H1 (cell line): ENCODE measurements around the gene EPHA1. TPM values are rescaled to one million over a fixed set of nuclear protein-coding genes. Genes with fewer than 3 reads are reported as not detected.

Source experiments
- BACH1 ChIP-seq: IDR thresholded peaks from 2 replicates; pipeline ENCODE4 v1.6.1; 2012; ENCODE audit warnings: low read length, improper control_type of control experiment
- CBX8 ChIP-seq: fragments of 300-800, 300-1000 bp; sonication (generic); IDR thresholded peaks from 2 replicates; pipeline ENCODE4 v1.7.1; 2016; ENCODE audit warnings: low read depth, low read length, borderline replicate concordance
- GABPA ChIP-seq: IDR thresholded peaks from 2 replicates; pipeline ENCODE4 v1.6.1; 2011; ENCODE audit warnings: mild to moderate bottlenecking, low read length, moderate library complexity, borderline replicate concordance; ENCODE audit not compliant: insufficient read depth
- JUN ChIP-seq: IDR thresholded peaks from 2 replicates; pipeline ENCODE4 v1.6.1; 2011; ENCODE audit warnings: low read depth, mild to moderate bottlenecking, improper control_type of control experiment, low read length
- POLR2A ChIP-seq, 2 experiments: IDR thresholded peaks; 1 replicate in 1 of 2; 2 replicates in 1 of 2; pipeline ENCODE4 v1.6.1; 2011; ENCODE audit warnings: low read depth in 2 of 2, low read length in 2 of 2, mild to moderate bottlenecking in 2 of 2; ENCODE audit errors: control extremely low read depth in 1 of 2
- RBBP5 ChIP-seq: IDR thresholded peaks from 2 replicates; pipeline ENCODE4 v1.7.1; 2012; ENCODE audit warnings: low read depth, mild to moderate bottlenecking, inconsistent platforms, low read length, moderate library complexity, borderline replicate concordance
- RFX5 ChIP-seq: IDR thresholded peaks from 2 replicates; pipeline ENCODE4 v1.6.1; 2011; ENCODE audit warnings: low read depth, low read length, improper control_type of control experiment, borderline replicate concordance
- SIX5 ChIP-seq: IDR thresholded peaks from 2 replicates; pipeline ENCODE4 v1.6.1; 2011; ENCODE audit warnings: mild to moderate bottlenecking, low read depth, low read length
- SP4 ChIP-seq: IDR thresholded peaks from 2 replicates; pipeline ENCODE4 v1.6.1; 2012; ENCODE audit warnings: low read length, inconsistent platforms
- TAF1 ChIP-seq: IDR thresholded peaks from 2 replicates; pipeline ENCODE4 v1.6.1; 2011; ENCODE audit warnings: mild to moderate bottlenecking, low read depth, low read length
- polyA plus RNA-seq, 7 experiments: library from polyadenylated mRNA; depleted of rRNA in 3 of 7; stranded (reverse) in 5 of 7; unstranded in 2 of 7; fragments of >200 nt in 5 of 7; fragments of 200-250 nt in 2 of 7; gene quantifications; 1 replicate in 5 of 7; 2 replicates in 1 of 7; 4 replicates in 1 of 7; pipeline versions ENCODE4 v1.2.1 to v1.2.3, GENCODE V29; 2011 to 2013; ENCODE audit warnings: missing spikeins in 2 of 7, mixed read lengths in 2 of 7
- total RNA-seq: library from RNA; stranded (reverse); fragmentation: NEBNext Ultra II Directional; extraction: Animal tissue kit (Norgen Biotek cat#: 25700); gene quantifications from 2 replicates; pipeline ENCODE4 v1.2.1, GENCODE V29; 2021
- TF ChIP-seq, protein P1 (sequence below): IDR thresholded peaks from 2 replicates; pipeline ENCODE4 v1.6.1; 2012; ENCODE audit warnings: inconsistent platforms
- TF ChIP-seq, protein P2 (sequence below): fragments of 300-600 bp; sonication (generic); IDR thresholded peaks from 2 replicates; pipeline ENCODE4 v1.7.1; 2012; ENCODE audit warnings: low read length, moderate library complexity, mild to moderate bottlenecking, inconsistent platforms; ENCODE audit not compliant: insufficient replicate concordance

Gene EPHA1
- total and polyA plus RNA-seq, 2 of the 8 experiments (the other 6 are each of a cell fraction or from before 2014, with no cell fraction given): 86.5 to 133 TPM

DNA sequence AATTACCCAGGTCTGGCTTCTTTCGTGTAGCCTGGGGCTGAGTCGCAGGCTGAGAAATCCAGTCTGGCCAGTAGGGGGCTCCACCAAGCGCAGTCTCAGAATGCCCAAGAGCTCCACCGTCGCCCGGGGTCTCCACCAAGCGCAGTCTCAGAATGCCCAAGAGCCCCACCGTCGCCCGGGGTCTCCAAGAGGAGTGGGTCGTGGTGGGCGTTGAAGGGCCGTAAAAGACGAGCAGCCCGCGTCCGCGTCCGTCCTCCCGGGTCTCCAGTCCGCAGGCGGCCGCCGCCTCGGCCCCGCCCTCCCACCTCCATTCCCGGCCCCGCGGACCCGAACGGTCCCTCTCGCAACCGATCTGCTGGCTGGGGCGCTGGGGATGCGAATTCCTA lies 28.4 kb downstream of the EPHA1 start (continued):
- TF ChIP-seq RFX5 (no peak), RBBP5 (no peak), CBX8 (no peak), GABPA (no peak), BACH1 (no peak), TAF1 (peak; percentile 63), SIX5 (no peak), POLR2A (IDR thresholded peaks at IDR 0.05; ENCODE audit: control extremely low read depth in 1 of 2, low read depth in 2 of 2, low read length in 2 of 2) (no peak; a peak in 2 of 3 replicates), SP4 (no peak), JUN (no peak)
- TF ChIP-seq, protein P1, sequence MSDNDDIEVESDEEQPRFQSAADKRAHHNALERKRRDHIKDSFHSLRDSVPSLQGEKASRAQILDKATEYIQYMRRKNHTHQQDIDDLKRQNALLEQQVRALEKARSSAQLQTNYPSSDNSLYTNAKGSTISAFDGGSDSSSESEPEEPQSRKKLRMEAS: peak; percentile 18; the same call in 1 of the 2 replicates
- TF ChIP-seq, protein P2, sequence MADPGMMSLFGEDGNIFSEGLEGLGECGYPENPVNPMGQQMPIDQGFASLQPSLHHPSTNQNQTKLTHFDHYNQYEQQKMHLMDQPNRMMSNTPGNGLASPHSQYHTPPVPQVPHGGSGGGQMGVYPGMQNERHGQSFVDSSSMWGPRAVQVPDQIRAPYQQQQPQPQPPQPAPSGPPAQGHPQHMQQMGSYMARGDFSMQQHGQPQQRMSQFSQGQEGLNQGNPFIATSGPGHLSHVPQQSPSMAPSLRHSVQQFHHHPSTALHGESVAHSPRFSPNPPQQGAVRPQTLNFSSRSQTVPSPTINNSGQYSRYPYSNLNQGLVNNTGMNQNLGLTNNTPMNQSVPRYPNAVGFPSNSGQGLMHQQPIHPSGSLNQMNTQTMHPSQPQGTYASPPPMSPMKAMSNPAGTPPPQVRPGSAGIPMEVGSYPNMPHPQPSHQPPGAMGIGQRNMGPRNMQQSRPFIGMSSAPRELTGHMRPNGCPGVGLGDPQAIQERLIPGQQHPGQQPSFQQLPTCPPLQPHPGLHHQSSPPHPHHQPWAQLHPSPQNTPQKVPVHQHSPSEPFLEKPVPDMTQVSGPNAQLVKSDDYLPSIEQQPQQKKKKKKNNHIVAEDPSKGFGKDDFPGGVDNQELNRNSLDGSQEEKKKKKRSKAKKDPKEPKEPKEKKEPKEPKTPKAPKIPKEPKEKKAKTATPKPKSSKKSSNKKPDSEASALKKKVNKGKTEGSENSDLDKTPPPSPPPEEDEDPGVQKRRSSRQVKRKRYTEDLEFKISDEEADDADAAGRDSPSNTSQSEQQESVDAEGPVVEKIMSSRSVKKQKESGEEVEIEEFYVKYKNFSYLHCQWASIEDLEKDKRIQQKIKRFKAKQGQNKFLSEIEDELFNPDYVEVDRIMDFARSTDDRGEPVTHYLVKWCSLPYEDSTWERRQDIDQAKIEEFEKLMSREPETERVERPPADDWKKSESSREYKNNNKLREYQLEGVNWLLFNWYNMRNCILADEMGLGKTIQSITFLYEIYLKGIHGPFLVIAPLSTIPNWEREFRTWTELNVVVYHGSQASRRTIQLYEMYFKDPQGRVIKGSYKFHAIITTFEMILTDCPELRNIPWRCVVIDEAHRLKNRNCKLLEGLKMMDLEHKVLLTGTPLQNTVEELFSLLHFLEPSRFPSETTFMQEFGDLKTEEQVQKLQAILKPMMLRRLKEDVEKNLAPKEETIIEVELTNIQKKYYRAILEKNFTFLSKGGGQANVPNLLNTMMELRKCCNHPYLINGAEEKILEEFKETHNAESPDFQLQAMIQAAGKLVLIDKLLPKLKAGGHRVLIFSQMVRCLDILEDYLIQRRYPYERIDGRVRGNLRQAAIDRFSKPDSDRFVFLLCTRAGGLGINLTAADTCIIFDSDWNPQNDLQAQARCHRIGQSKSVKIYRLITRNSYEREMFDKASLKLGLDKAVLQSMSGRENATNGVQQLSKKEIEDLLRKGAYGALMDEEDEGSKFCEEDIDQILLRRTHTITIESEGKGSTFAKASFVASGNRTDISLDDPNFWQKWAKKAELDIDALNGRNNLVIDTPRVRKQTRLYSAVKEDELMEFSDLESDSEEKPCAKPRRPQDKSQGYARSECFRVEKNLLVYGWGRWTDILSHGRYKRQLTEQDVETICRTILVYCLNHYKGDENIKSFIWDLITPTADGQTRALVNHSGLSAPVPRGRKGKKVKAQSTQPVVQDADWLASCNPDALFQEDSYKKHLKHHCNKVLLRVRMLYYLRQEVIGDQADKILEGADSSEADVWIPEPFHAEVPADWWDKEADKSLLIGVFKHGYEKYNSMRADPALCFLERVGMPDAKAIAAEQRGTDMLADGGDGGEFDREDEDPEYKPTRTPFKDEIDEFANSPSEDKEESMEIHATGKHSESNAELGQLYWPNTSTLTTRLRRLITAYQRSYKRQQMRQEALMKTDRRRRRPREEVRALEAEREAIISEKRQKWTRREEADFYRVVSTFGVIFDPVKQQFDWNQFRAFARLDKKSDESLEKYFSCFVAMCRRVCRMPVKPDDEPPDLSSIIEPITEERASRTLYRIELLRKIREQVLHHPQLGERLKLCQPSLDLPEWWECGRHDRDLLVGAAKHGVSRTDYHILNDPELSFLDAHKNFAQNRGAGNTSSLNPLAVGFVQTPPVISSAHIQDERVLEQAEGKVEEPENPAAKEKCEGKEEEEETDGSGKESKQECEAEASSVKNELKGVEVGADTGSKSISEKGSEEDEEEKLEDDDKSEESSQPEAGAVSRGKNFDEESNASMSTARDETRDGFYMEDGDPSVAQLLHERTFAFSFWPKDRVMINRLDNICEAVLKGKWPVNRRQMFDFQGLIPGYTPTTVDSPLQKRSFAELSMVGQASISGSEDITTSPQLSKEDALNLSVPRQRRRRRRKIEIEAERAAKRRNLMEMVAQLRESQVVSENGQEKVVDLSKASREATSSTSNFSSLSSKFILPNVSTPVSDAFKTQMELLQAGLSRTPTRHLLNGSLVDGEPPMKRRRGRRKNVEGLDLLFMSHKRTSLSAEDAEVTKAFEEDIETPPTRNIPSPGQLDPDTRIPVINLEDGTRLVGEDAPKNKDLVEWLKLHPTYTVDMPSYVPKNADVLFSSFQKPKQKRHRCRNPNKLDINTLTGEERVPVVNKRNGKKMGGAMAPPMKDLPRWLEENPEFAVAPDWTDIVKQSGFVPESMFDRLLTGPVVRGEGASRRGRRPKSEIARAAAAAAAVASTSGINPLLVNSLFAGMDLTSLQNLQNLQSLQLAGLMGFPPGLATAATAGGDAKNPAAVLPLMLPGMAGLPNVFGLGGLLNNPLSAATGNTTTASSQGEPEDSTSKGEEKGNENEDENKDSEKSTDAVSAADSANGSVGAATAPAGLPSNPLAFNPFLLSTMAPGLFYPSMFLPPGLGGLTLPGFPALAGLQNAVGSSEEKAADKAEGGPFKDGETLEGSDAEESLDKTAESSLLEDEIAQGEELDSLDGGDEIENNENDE: peak; percentile 31
